Activated T-helper 2 cell treated with anti-CD3 and anti-CD28 coated beads, Interferon-gamma antibody, Interleukin-2, Interleukin-4, amounts not matched to agents 10 μg/mL and 5 μg/mL and 100 μg/mL, durations not matched to agents 14 hours and 24 hours and 36 hours (primary cell): ENCODE data around the gene SLC25A51. TPM values are rescaled to one million over a fixed set of nuclear protein-coding genes. Genes with fewer than 3 reads are reported as not detected.
"Not testable (repeated sequence)": the region's sequence is repeated elsewhere in the genome, so short reads cannot be mapped to it uniquely, and the experiment has no call there.

Source experiments
- DNase-seq: peaks from one replicate; pipeline ENCODE4 v3.0.0; 2021; ENCODE audit warnings: low spot score
- H3K27ac Mint-ChIP-seq: one replicate; pipeline ENCODE4 v1.8.0; 2021; ENCODE audit warnings: mixed read lengths
- H3K27me3 Mint-ChIP-seq: one replicate; pipeline ENCODE4 v1.8.0; 2021; ENCODE audit warnings: low read depth, mixed read lengths
- H3K36me3 Mint-ChIP-seq: one replicate; pipeline ENCODE4 v1.8.0; 2021; ENCODE audit warnings: low read depth, mixed read lengths
- H3K4me1 Mint-ChIP-seq: one replicate; pipeline ENCODE4 v1.8.0; 2021; ENCODE audit warnings: low read depth, mixed read lengths
- H3K4me3 Mint-ChIP-seq: one replicate; pipeline ENCODE4 v1.8.0; 2021; ENCODE audit warnings: low read depth, mild to moderate bottlenecking, moderate library complexity, mixed read lengths
- H3K9me3 Mint-ChIP-seq: one replicate; pipeline ENCODE4 v1.8.0; 2021; ENCODE audit warnings: mixed read lengths
- intact Hi-C: fragments of 100-400 bp; cut with micrococcal nuclease; formaldehyde crosslinking; loops from one replicate; pipeline ENCODE4 v1.15.1; 2023
- total RNA-seq: library from RNA; stranded (reverse); gene quantifications from 2 replicates; pipeline ENCODE4 v1.2.3, GENCODE V29; 2022

Gene SLC25A51
- total RNA-seq, 1 donor from 2014 or later = 29.7 TPM

DNA sequence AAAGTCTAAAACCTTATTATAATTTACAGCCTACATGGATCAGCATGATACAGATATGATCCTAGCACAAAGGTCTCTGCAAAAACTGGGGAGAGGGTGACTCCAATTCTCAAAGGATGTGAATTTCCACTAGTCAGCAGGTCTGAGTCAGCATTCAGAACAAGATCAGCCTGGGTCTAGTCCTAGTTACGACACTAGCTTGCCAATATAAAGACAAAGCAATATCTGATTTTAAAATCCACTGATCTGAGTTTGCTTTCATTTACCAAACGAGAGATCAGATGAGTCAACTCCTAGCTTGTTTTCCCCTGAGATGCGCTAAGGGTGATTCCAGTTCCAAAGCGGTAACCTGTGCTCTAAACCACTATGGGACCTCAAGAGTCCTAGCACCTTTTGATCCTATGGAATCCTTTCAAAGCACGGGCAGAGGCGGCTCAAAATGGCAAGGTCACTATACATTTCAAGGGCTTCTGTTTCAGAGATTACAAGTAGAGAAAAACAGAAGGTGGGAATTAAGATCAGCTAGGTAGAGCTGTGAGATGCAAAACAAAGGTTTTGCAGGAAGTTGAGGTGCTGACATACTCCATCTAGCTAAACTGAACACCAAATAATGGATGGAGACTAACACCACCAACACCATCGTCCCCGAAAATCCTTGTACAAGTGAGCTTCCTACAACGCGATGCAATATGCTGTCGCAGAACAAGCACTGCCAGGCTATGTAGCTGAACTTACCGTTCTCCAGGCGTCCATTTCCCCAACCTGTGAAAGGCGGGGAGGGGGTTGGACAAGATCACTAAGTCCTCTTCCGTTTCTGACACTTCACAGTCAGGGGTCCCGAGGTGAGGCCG lies 906 bp downstream of the SLC25A51 start:
- Mint-ChIP-seq H3K27ac (peak overlapping the region; percentile 82), H3K27me3 (peaks cover 2% of the 10 kb centered on the region), H3K9me3 (no peaks in the 10 kb centered on the region), H3K4me3 (peak overlapping the region; percentile 84), H3K4me1 (peaks cover 12% of the 10 kb centered on the region), H3K36me3 (peaks cover 11% of the 10 kb centered on the region)
- DNase-seq = no peak
- intact Hi-C loops = loop anchor here (5.0 to 10.0 kb wide), 8 partner anchors 46 to 489 kb away; partner anchors contain the start of genes ALDH1B1, POLR1E, TOMM5 and ZBTB5

DNA sequence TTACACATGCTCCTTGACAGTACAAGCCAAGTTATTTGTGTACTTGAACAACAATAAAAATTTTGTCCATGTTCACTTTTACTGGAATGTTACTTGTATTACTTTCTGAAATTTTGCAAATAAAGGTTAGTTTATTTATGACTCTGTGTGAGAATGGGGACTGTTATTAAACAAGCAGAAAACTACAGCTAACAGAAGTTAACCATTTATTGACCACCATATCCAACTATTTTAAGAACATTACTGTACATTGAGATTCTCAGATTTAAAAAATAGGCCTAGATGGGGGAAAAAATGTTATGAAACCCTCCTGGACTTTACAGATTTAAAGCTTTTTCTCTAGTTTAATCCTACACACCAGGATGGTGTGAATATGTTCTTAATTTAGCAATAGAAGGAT lies 1.8 kb downstream of the SLC25A51 start:
- no peak for DNase-seq
- intact Hi-C loops = loop anchor here (5.0 to 10.0 kb wide), 8 partner anchors 45 to 490 kb away; partner anchors contain the start of genes ALDH1B1, POLR1E, TOMM5 and ZBTB5

DNA sequence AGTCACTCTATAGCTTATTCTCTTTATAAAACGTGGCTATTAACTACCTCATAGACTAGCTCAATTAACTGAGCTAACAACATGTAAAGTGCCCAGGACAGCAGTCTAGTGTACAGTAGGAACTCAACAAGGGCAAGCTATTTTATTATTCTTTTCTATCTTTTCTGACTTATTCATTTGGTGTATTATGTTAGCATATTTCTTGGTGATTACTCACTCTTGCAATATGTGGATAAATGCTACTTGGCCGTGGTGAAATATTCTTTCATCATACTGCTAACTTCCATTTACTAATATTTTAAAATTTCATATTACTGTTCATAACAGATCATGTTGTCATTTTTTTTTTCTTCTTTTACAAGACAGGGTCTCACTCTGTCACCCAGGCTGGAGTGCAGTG lies 4.9 kb downstream of the SLC25A51 start:
- DNase-seq = no peak
- Mint-ChIP-seq H3K27ac (no peak overlapping the region), H3K9me3 (no peaks in the 10 kb centered on the region), H3K4me3 (no peak overlapping the region), H3K4me1 (peaks cover 11% of the 10 kb centered on the region), H3K36me3 (peaks cover 41% of the 10 kb centered on the region), H3K27me3 (no peaks in the 10 kb centered on the region)
- intact Hi-C loops = no loop called here

More for the DNA sequence above, 1.8 kb downstream of the SLC25A51 start:
- Mint-ChIP-seq H3K4me1 (peaks cover 17% of the 10 kb centered on the region), H3K9me3 (no peaks in the 10 kb centered on the region), H3K4me3 (no peak overlapping the region), H3K27ac (no peak overlapping the region), H3K27me3 (peaks cover 2% of the 10 kb centered on the region), H3K36me3 (peaks cover 16% of the 10 kb centered on the region)

DNA sequence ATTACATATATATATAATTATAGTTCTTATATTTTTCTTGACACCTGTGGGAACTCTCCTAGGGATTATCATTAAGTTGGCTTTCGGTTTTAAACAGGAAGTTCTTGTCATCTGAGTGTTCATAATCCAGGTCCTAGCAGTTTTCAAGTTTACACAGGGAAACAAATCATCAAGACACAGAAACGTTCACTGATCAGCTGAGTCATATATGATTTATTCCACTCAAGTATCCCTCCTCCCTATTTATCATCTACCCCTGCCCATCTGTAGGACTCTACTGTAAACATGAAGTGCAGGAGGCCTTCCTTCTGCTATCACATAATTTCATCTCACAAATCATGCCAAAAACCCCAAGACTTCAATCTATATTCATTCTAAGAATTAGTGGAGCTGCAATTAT lies 6.3 kb downstream of the SLC25A51 start:
- Mint-ChIP-seq H3K9me3 (no peaks in the 10 kb centered on the region), H3K36me3 (peaks cover 55% of the 10 kb centered on the region), H3K27me3 (no peaks in the 10 kb centered on the region), H3K4me3 (no peak overlapping the region), H3K4me1 (peaks cover 9% of the 10 kb centered on the region), H3K27ac (peak overlapping the region; percentile 12)
- no peak for DNase-seq
- intact Hi-C loops = no loop called here

DNA sequence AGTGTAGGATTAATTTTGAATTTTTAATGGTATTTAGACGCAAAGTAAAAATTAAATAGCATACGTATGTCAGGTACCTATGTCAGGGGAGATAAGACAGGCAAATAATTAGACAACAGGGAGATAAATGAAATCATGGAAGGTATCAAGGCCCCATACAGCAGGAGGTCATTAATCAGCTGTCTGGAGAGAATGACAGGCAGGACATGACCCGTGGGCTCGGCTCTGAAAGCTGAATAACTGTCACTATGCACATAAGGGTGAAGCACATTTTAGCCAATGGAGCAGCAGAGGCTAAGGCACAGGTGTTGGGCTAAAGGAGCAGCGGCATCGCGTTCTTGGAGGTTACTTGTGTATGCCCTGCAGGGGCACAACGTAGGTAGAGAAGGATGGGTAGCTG lies 11.9 kb downstream of the SLC25A51 start:
- H3K9me3 Mint-ChIP-seq = no peaks in the 10 kb centered on the region
- no peaks in the 10 kb centered on the region for H3K27me3 Mint-ChIP-seq
- H3K4me3 Mint-ChIP-seq = no peak overlapping the region
- DNase-seq = no peak
- peaks cover 2% of the 10 kb centered on the region for H3K4me1 Mint-ChIP-seq
- peaks cover 69% of the 10 kb centered on the region for H3K36me3 Mint-ChIP-seq
- H3K27ac Mint-ChIP-seq = no peak overlapping the region
- intact Hi-C loops = no loop called here

DNA sequence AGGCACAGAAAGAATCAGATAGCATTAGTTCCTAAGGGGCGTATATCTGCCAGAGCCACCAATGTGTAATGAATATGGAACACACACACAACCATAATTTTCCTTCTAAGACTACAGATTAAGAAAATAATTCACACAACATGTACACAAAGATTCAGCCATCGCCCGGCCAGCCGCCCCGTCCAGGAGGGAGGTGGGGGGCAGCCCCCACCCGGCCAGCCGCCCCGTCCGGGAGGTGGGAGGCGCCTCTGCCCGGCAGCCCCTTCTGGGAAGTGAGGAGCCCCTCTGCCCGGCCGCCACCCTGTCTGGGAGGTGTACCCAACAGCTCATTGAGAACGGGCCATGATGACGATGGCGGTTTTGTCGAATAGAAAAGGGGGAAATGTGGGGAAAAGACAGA lies 12.9 kb downstream of the SLC25A51 start:
- intact Hi-C loops, H3K27ac Mint-ChIP-seq, H3K9me3 Mint-ChIP-seq, DNase-seq, H3K4me1 Mint-ChIP-seq, H3K4me3 Mint-ChIP-seq, H3K27me3 Mint-ChIP-seq: not testable (repeated sequence)
- peaks cover 61% of the 10 kb centered on the region for H3K36me3 Mint-ChIP-seq

DNA sequence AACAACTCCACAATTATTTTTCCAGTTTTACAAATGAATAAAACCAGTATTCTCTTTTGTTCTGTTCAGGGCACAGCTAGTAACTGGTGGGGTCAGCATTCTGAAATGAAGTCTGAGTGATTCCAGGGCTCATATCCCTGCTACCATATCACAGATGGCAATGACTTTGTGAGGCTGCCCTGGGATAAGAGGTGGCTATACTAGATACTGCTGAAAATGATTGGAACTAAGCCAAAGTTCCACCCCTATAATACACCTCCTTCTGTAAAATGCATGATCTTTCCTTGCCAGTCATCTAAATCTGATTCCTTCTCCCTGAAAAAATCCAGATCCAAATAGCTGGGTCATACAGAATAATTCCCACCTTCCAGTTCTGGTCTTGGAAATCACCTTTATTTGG lies 14.4 kb downstream of the SLC25A51 start:
- Mint-ChIP-seq H3K4me1 (peaks cover 7% of the 10 kb centered on the region), H3K36me3 (peaks cover 61% of the 10 kb centered on the region)
- no peak for DNase-seq

DNA sequence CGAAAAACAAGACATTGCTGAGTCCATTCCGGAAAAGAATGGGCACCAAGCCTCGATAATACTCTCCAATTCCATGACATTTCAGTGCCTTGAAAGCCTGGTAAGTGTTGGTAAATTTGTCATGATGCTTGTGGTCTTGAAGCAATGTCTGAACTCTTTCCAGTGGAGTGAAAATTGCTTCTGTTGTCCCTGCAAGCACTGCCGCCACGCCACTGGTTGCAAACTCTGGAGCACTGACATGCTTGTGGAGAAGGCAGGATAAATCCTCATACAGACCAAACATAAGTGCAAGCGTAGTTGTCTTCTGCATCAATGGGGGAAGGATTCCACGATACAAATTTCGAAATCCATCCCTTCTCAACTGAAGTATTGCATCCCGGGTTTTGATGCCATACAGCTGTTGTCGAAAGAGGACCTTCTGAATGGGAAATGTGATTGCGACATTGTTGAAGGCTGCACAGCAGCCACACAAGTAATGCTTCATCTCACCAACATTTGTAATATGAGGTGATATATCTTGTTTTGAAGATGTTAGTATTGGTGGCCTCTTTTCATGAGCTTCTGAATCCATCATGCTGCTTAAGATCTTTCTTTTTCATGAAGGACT lies 15.8 kb downstream of the SLC25A51 start:
- H3K27ac Mint-ChIP-seq, H3K9me3 Mint-ChIP-seq, H3K4me1 Mint-ChIP-seq: not testable (repeated sequence)

More for the DNA sequence above, 14.4 kb downstream of the SLC25A51 start:
- no peak overlapping the region for H3K27ac Mint-ChIP-seq
- no peak overlapping the region for H3K4me3 Mint-ChIP-seq
- H3K27me3 Mint-ChIP-seq = no peaks in the 10 kb centered on the region
- intact Hi-C loops = no loop called here
- H3K9me3 Mint-ChIP-seq = no peaks in the 10 kb centered on the region

DNA sequence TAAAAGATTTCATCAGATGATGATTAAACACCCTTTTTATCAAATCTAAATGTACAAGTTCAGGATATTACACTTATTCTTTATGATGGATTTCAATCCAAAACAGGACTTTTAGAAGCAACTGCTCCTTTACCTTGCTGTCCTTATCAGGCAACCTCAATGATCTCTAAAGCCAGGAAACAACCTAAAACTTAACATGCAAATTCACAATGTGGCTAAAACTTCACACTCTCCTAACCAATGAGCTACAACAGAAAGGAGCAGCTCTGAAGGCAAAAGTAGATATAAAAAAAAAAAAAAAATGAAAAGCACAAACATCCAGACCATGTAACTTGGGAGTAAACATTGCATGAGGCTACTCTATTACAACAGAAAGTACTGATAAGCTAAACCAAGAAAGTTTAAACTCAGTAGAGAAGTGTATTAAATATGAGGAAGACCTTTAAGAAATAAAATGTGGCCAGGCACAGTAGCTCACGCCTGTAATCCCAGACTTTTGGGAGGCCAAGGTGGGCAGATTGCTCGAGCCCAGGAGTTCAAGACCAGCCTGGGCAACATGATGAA lies 22.9 kb downstream of the SLC25A51 start:
- Mint-ChIP-seq H3K9me3 (no peaks in the 10 kb centered on the region), H3K36me3 (peaks cover 40% of the 10 kb centered on the region), H3K4me1 (peaks cover 5% of the 10 kb centered on the region), H3K27ac (no peak overlapping the region), H3K27me3 (no peaks in the 10 kb centered on the region), H3K4me3 (no peak overlapping the region)
- DNase-seq = no peak
- intact Hi-C loops = no loop called here

More for the DNA sequence above, 15.8 kb downstream of the SLC25A51 start:
- H3K4me3 Mint-ChIP-seq, DNase-seq, H3K27me3 Mint-ChIP-seq, intact Hi-C loops: not testable (repeated sequence)
- peaks cover 50% of the 10 kb centered on the region for H3K36me3 Mint-ChIP-seq

DNA sequence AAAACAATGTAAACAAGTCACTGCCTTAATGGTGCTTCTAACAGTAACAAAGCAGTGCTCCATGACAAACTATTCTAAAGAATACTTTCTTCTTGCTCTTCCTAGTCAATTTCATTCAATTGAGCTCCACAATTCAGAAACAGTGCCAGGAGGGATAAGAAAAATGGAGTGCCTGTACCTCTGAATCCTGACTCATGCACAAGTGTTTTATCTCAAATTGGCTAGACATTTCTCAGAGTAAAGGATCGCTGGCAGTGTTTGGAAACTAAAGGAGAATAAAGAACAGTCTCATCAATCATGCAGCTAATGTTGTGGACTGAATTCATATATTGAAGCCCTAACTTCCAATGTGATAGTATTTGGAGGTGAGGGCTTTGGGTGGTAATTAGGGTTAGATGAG lies 27.6 kb downstream of the SLC25A51 start:
- intact Hi-C loops = no loop called here

DNA sequence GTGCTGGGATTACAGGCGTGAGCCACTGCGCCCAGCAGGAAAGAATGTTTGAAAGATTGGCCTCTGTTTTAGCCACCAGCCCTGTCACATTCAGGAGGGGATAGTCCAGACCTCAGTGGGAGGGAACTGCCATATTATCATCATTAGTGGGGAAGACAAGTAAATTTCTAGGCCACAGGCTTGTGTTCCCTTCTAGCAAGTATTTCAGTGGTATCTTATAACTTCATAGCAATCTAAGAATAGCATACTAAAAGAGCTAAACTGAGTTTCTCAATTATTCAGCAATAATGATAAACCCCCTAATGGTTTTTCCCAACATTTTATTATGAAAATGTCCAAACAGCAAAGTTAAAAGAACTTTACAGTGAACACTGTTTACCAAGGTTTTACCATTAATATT lies 30.0 kb downstream of the SLC25A51 start:
- Mint-ChIP-seq H3K27me3 (no peaks in the 10 kb centered on the region), H3K27ac (no peak overlapping the region), H3K9me3 (no peaks in the 10 kb centered on the region), H3K36me3 (peaks cover 21% of the 10 kb centered on the region), H3K4me1 (no peaks in the 10 kb centered on the region), H3K4me3 (no peak overlapping the region)
- intact Hi-C loops = no loop called here
- DNase-seq = no peak

More for the DNA sequence above, 27.6 kb downstream of the SLC25A51 start:
- no peaks in the 10 kb centered on the region for H3K4me1 Mint-ChIP-seq
- peaks cover 29% of the 10 kb centered on the region for H3K36me3 Mint-ChIP-seq
- H3K27ac Mint-ChIP-seq = no peak overlapping the region
- H3K4me3 Mint-ChIP-seq = no peak overlapping the region
- no peak for DNase-seq
- no peaks in the 10 kb centered on the region for H3K27me3 Mint-ChIP-seq
- H3K9me3 Mint-ChIP-seq = no peaks in the 10 kb centered on the region

DNA sequence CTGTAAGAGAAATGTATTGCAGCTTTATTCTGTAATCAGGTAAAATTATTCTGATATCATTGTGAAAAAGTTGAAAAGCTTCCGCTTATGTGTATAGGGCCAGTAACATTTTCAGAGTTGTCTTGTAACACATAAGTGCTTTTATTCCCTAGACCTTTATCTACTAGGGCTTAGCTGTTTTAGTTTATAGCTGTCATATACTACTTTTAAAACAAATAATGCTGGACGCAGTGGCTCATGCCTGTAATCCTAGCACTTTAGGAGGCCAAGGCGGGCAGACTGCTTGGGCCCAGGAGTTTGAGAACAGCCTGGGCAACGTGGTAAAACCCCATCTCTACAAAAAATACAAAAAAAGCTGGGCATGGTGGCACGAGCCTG lies 33.1 kb downstream of the SLC25A51 start:
- Mint-ChIP-seq H3K36me3 (peaks cover 14% of the 10 kb centered on the region), H3K27me3 (no peaks in the 10 kb centered on the region), H3K4me1 (no peaks in the 10 kb centered on the region), H3K4me3 (no peak overlapping the region), H3K27ac (no peak overlapping the region), H3K9me3 (no peaks in the 10 kb centered on the region)
- intact Hi-C loops = no loop called here
- no peak for DNase-seq
